Caco-2 (cell line): ENCODE results near the gene EHBP1. TPM values are rescaled to one million over a fixed set of nuclear protein-coding genes. Genes with fewer than 3 reads are reported as not detected.

Experiments used
- BruUV-seq: library from RNA; stranded (reverse); fragments of 400-500 nt; replicated peaks from 2 replicates; lab custom pipeline; 2021; lab: Mats Ljungman, UMichigan
- CTCF ChIA-PET: fragments of 300-600 bp; sonication (Branson Sonifier 250); formaldehyde crosslinking; loops from one replicate; lab custom pipeline; 2022; ENCODE audit warnings: antibody characterized with exemption; lab: Charles Lee
- POLR2A ChIA-PET: fragments of 300-600 bp; sonication (Branson Sonifier 250); formaldehyde crosslinking; loops from one replicate; lab custom pipeline; 2022; ENCODE audit warnings: antibody characterized with exemption; lab: Charles Lee
- DNase-seq, 2 experiments: peaks; one replicate each; pipeline versions ENCODE4 v3.0.0 to v3.0.0-alpha.2; 2020 to 2022
- H3K27me3 ChIP-seq: replicated peaks from 2 replicates; pipeline ENCODE4 v1.6.0; 2011; ENCODE audit warnings: low read length; ENCODE audit not compliant: control insufficient read depth, insufficient read depth
- H3K36me3 ChIP-seq: 2 replicates; pipeline ENCODE4 v1.5.1; 2011; ENCODE audit warnings: low read length; ENCODE audit not compliant: control insufficient read depth, insufficient read depth
- H3K4me1 ChIP-seq: fragments of 250-450 bp; sonication (Bioruptor Pico); 2 replicates; pipeline ENCODE4 v1.5.1; 2020; ENCODE audit warnings: mild to moderate bottlenecking
- H3K4me3 ChIP-seq: 2 replicates; pipeline ENCODE4 v1.5.1; 2011; ENCODE audit warnings: low read depth, mild to moderate bottlenecking, control low read depth, low read length
- H3K9me3 ChIP-seq: fragments of 250-450 bp; sonication (Bioruptor Pico); 2 replicates; pipeline ENCODE4 v1.5.1; 2020; ENCODE audit warnings: mild to moderate bottlenecking, moderate library complexity
- H3K27ac Mint-ChIP-seq: one replicate; pipeline ENCODE4 v1.8.0; 2022; ENCODE audit warnings: mixed read lengths; ENCODE audit not compliant: unreplicated experiment
- H3K27me3 Mint-ChIP-seq: one replicate; pipeline ENCODE4 v1.8.0; 2022; ENCODE audit warnings: mixed read lengths; ENCODE audit not compliant: insufficient read depth, unreplicated experiment
- H3K36me3 Mint-ChIP-seq: one replicate; pipeline ENCODE4 v1.8.0; 2022; ENCODE audit warnings: mild to moderate bottlenecking, mixed read lengths; ENCODE audit not compliant: insufficient read depth, unreplicated experiment
- H3K4me1 Mint-ChIP-seq: one replicate; pipeline ENCODE4 v1.8.0; 2022; ENCODE audit warnings: low read depth, mixed read lengths; ENCODE audit not compliant: unreplicated experiment
- H3K4me3 Mint-ChIP-seq: one replicate; pipeline ENCODE4 v1.8.0; 2022; ENCODE audit warnings: mild to moderate bottlenecking, moderate library complexity, mixed read lengths; ENCODE audit not compliant: unreplicated experiment
- H3K9me3 Mint-ChIP-seq: one replicate; pipeline ENCODE4 v1.8.0; 2022; ENCODE audit warnings: mixed read lengths; ENCODE audit not compliant: unreplicated experiment
- CTCF ChIP-seq, 2 experiments: fragments of 200-600 bp in 1 of 2; IDR thresholded peaks; 1 replicate in 1 of 2; 2 replicates in 1 of 2; pipeline versions ENCODE4 v1.5.1 to v1.8.0; 2011 to 2022; ENCODE audit warnings: antibody characterized with exemption in 1 of 2, control low read depth in 1 of 2, inconsistent platforms in 1 of 2, low read depth in 1 of 2, low read length in 1 of 2, mild to moderate bottlenecking in 1 of 2, moderate library complexity in 1 of 2; ENCODE audit not compliant: insufficient read depth in 1 of 2, severe bottlenecking in 1 of 2, unreplicated experiment in 1 of 2
- intact Hi-C: fragments of 100-400 bp; cut with micrococcal nuclease; formaldehyde crosslinking; loops from one replicate; pipeline ENCODE4 v1.10.0; 2022; ENCODE audit not compliant: unreplicated experiment
- total RNA-seq: library from RNA; stranded (reverse); gene quantifications from 2 replicates; pipeline ENCODE4 v1.2.3, GENCODE V29; 2022

EHBP1 gene
- total RNA-seq, 1 experiment from 2014 or later, result 120 TPM

GRCh38 chr2:62794791-62795190 lies 89.3 kb downstream of the EHBP1 start:
- Histone ChIP-seq H3K36me3 (no peaks in the 10 kb centered on the region), H3K9me3 (no peaks in the 10 kb centered on the region), H3K27me3 (no peaks in the 10 kb centered on the region), H3K4me3 (no peak overlapping the region), H3K4me1 (no peaks in the 10 kb centered on the region; the same call in 1 of the 2 replicates)
- no peak for DNase-seq
- H3K4me1 Mint-ChIP-seq, result peaks cover 9% of the 10 kb centered on the region
- no TSS peak for BruUV-seq
- no peak overlapping the region for H3K4me3 Mint-ChIP-seq
- no peaks in the 10 kb centered on the region for H3K27me3 Mint-ChIP-seq
- H3K27ac Mint-ChIP-seq, result no peak overlapping the region
- TF ChIP-seq CTCF (IDR thresholded peaks at IDR 0.05; ENCODE audit: insufficient read depth in 1 of 2, low read depth in 1 of 2, low read length in 1 of 2, severe bottlenecking in 1 of 2, unreplicated experiment in 1 of 2), result no peak
- CTCF ChIA-PET, result no interaction called here
- peaks cover 14% of the 10 kb centered on the region for H3K36me3 Mint-ChIP-seq
- intact Hi-C loops, result no loop called here
- H3K9me3 Mint-ChIP-seq, result no peaks in the 10 kb centered on the region
- POLR2A ChIA-PET, result no interaction called here

GRCh38 chr2:62795341-62795740 lies 89.8 kb downstream of the EHBP1 start:
- Mint-ChIP-seq H3K4me1 (peaks cover 5% of the 10 kb centered on the region), H3K9me3 (no peaks in the 10 kb centered on the region)
- BruUV-seq, result no TSS peak

GRCh38 chr2:62797107-62797506 lies 91.6 kb downstream of the EHBP1 start:
- no peaks in the 10 kb centered on the region for H3K9me3 Mint-ChIP-seq
- H3K27me3 ChIP-seq, result no peaks in the 10 kb centered on the region
- H3K27ac Mint-ChIP-seq, result no peak overlapping the region
- no peak overlapping the region for H3K4me3 Mint-ChIP-seq
- no peak for TF ChIP-seq CTCF (IDR thresholded peaks at IDR 0.05; ENCODE audit: insufficient read depth in 1 of 2, low read depth in 1 of 2, low read length in 1 of 2, severe bottlenecking in 1 of 2, unreplicated experiment in 1 of 2)
- no peaks in the 10 kb centered on the region for H3K9me3 ChIP-seq
- peaks cover 14% of the 10 kb centered on the region for H3K36me3 Mint-ChIP-seq
- H3K4me1 Mint-ChIP-seq, result peaks cover 5% of the 10 kb centered on the region
- H3K4me1 ChIP-seq, result no peaks in the 10 kb centered on the region
- H3K36me3 ChIP-seq, result no peaks in the 10 kb centered on the region
- ChIA-PET CTCF (no interaction called here), POLR2A (no interaction called here)
- DNase-seq, result no peak
- intact Hi-C loops, result no loop called here
- H3K4me3 ChIP-seq, result no peak overlapping the region
- BruUV-seq, result no TSS peak
- H3K27me3 Mint-ChIP-seq, result no peaks in the 10 kb centered on the region

More at GRCh38 chr2:62795341-62795740, 89.8 kb downstream of the EHBP1 start:
- H3K27me3 Mint-ChIP-seq, result no peaks in the 10 kb centered on the region
- ChIA-PET POLR2A (no interaction called here), CTCF (no interaction called here)
- no peak overlapping the region for H3K4me3 ChIP-seq
- TF ChIP-seq CTCF (IDR thresholded peaks at IDR 0.05; ENCODE audit: insufficient read depth in 1 of 2, low read depth in 1 of 2, low read length in 1 of 2, severe bottlenecking in 1 of 2, unreplicated experiment in 1 of 2), result no peak
- H3K36me3 Mint-ChIP-seq, result peaks cover 14% of the 10 kb centered on the region
- H3K4me1 ChIP-seq, result no peaks in the 10 kb centered on the region; the same call in 1 of the 2 replicates
- DNase-seq, result no peak
- H3K4me3 Mint-ChIP-seq, result no peak overlapping the region
- no peaks in the 10 kb centered on the region for H3K9me3 ChIP-seq
- intact Hi-C loops, result no loop called here
- H3K27ac Mint-ChIP-seq, result no peak overlapping the region
- no peaks in the 10 kb centered on the region for H3K36me3 ChIP-seq
- no peaks in the 10 kb centered on the region for H3K27me3 ChIP-seq
